ENCODE data around the gene WIPF2. TPM values are rescaled to one million over a fixed set of nuclear protein-coding genes. Genes with fewer than 3 reads are reported as not detected.

Gene WIPF2
- total and polyA plus RNA-seq, 2 of the 8 experiments (the other 6 are each of a cell fraction or from before 2014, with no cell fraction given) = 6.9 to 25.3 TPM

- Histone ChIP-seq H3K56ac (replicated peaks; ENCODE audit: insufficient read length, low read depth, low read length) (no peak overlapping the region), H2BK5ac (ENCODE audit: low read depth, low read length) (no peak overlapping the region), H2BK20ac (ENCODE audit: low read length) (no peak overlapping the region), H3K27ac (ENCODE audit: low read depth, low read length) (no peak overlapping the region), H2BK12ac (ENCODE audit: low read depth, low read length) (no peak overlapping the region), H3K14ac (ENCODE audit: insufficient read length) (no peak overlapping the region), H4K8ac (ENCODE audit: extremely low read depth, insufficient read depth, low read length) (no peak overlapping the region), H2BK15ac (ENCODE audit: low read length) (no peak overlapping the region), H2AFZ (ENCODE audit: low read length) (no peak overlapping the region), H3K9ac (replicated peaks in 1 of 4; ENCODE audit: extremely low read depth in 1 of 4, low read depth in 3 of 4, low read length in 3 of 4) (no peak overlapping the region), H3K4me3 (ENCODE audit: extremely low read depth in 1 of 4, insufficient read depth in 2 of 4, low read depth in 3 of 4, low read length in 4 of 4) (no peak overlapping the region), H2AK5ac (ENCODE audit: low read depth, low read length) (no peak overlapping the region), H3K4ac (replicated peaks; ENCODE audit: insufficient read length, low read depth, low read length) (no peak overlapping the region), H3K23ac (ENCODE audit: insufficient read length) (no peak overlapping the region), H3K18ac (ENCODE audit: extremely low read depth, low read length) (no peak overlapping the region), H3K79me2 (ENCODE audit: control insufficient read depth in 1 of 2, insufficient read depth in 2 of 2, low read length in 2 of 2) (peaks cover 0 to 7% of the 10 kb centered on the region in 2 experiments; a peak in 2 of 4 replicates), H3K9me3 (ENCODE audit: insufficient read depth in 2 of 2, low read depth in 1 of 2, low read length in 1 of 2) (no peaks in the 10 kb centered on the region), H3K23me2 (ENCODE audit: low read depth, low read length) (no peaks in the 10 kb centered on the region), H3K4me1 (replicated peaks in 1 of 4; ENCODE audit: control insufficient read depth in 3 of 4, insufficient read depth in 4 of 4, low read length in 3 of 4) (peaks cover 0 to 7% (median 2%) of the 10 kb centered on the region in 4 experiments; a peak in 4 of 7 replicates), H3K4me2 (ENCODE audit: insufficient read depth in 1 of 2, low read depth in 2 of 2, low read length in 2 of 2) (no peak overlapping the region), H4K91ac (replicated peaks; ENCODE audit: insufficient read length, low read length) (no peak overlapping the region), H3K79me1 (ENCODE audit: low read depth, low read length) (no peaks in the 10 kb centered on the region), H2BK120ac (replicated peaks; ENCODE audit: low read depth, low read length) (no peak overlapping the region), H4K20me1 (replicated peaks in 1 of 2; ENCODE audit: control insufficient read depth in 1 of 2, insufficient read depth in 2 of 2, low read length in 2 of 2) (no peaks in the 10 kb centered on the region), H3K36me3 (ENCODE audit: control insufficient read depth in 2 of 4, insufficient read depth in 4 of 4, low read length in 3 of 4) (peaks cover 36 to 94% (median 75%) of the 10 kb centered on the region in 4 experiments), H4K5ac (ENCODE audit: insufficient read length, low read depth, low read length) (no peak overlapping the region), H3K27me3 (replicated peaks in 1 of 4; ENCODE audit: control insufficient read depth in 3 of 4, extremely low read depth in 1 of 4, insufficient read depth in 3 of 4, low read length in 3 of 4) (no peaks in the 10 kb centered on the region)
- ChIA-PET POLR2A (ENCODE audit: partially characterized antibody) (interaction anchor here (30.6 to 31.2 kb wide), 3 partner anchors 2 to 54 kb away, joined by 540 to 570 read pairs (median 540); partner anchors contain the start of genes CDC6, GJD3 and RARA), CTCF (ENCODE audit: partially characterized antibody) (interaction anchor here (0.8 to 4.2 kb wide), 5 partner anchors 10 to 124 kb away, joined by 3 to 23 read pairs (median 5); no protein-coding TSS in a partner anchor)
- DNase-seq (ENCODE audit: low read depth in 1 of 2, low spot score in 2 of 2) = no peak
- 89% methylated on average over 2 of the region's 2 CpGs; no CpG with 5 or more reads in 1 of the 2 experiments for WGBS, 2 experiments (ENCODE audit: extremely low coverage in 1 of 2, insufficient coverage in 1 of 2, insufficient read length in 1 of 2, insufficient replicate concordance in 2 of 2, low coverage in 1 of 2, low lambda C conversion rate in 2 of 2, missing lambda C conversion rate in 1 of 2)
- FAIRE-seq = no peak
Observed at GRCh38 chr17:40297511-40297910, 78.4 kb downstream of the WIPF2 start.
